Measurements from ENCODE around the gene CYTH1. TPM values are rescaled to one million over a fixed set of nuclear protein-coding genes. Genes with fewer than 3 reads are reported as not detected.
A peak's percentile ranks its signal among the peaks of the same experiment; 100 is the strongest.

Gene CYTH1
- total and polyA plus RNA-seq, 2 donors (not counting 1 experiment from before 2014, with no cell fraction given) = 255 to 353 TPM

GRCh38 chr17:78781104-78781892 is 775 bp downstream of the CYTH1 start:
- Histone ChIP-seq H4K20me1 (ENCODE audit: control insufficient read depth, insufficient read depth, low read length, poor library complexity, severe bottlenecking) (no peaks in the 10 kb centered on the region), H3K36me3 (replicated peaks in 1 of 2; ENCODE audit: control extremely low read depth in 1 of 2, control insufficient read depth in 1 of 2, extremely low read depth in 1 of 2, insufficient read depth in 2 of 2, low read length in 1 of 2) (peaks cover 0 to 4% of the 10 kb centered on the region in 2 experiments), H3K4me3 (ENCODE audit: control extremely low read depth in 1 of 5, extremely low read depth in 1 of 5, insufficient read depth in 1 of 5, low read depth in 2 of 5, low read length in 4 of 5) (peak overlapping the region; percentile 73 to 95 (median 89)), H3K9me3 (ENCODE audit: control extremely low read depth in 1 of 3, control insufficient read depth in 2 of 3, insufficient read depth in 1 of 3, low read length in 2 of 3) (no peaks in the 10 kb centered on the region), H2AFZ (ENCODE audit: insufficient read depth, low read depth, low read length, poor library complexity, severe bottlenecking) (peak overlapping the region; percentile 38), H3K4me2 (replicated peaks; ENCODE audit: low read depth, low read length, poor library complexity, severe bottlenecking) (peak overlapping the region; percentile 73), H3K27me3 (replicated peaks in 1 of 4; ENCODE audit: control extremely low read depth in 1 of 4, control insufficient read depth in 3 of 4, insufficient read depth in 4 of 4, low read length in 3 of 4) (no peaks in the 10 kb centered on the region), H3K9ac (ENCODE audit: low read length) (peak overlapping the region; percentile 90), H3K27ac (ENCODE audit: low read length in 2 of 2) (peak overlapping the region; percentile 86 to 88), H3K4me1 (ENCODE audit: control insufficient read depth in 2 of 2, insufficient read depth in 2 of 2, low read length in 2 of 2) (peaks cover 37 to 50% of the 10 kb centered on the region in 2 donors), H3K79me2 (ENCODE audit: control insufficient read depth, insufficient read depth, low read length) (peaks cover 62% of the 10 kb centered on the region)
- CTCF ChIA-PET = interaction anchor here (1.2 to 2.4 kb wide), 5 partner anchors 18 to 72 kb away, joined by 3 to 13 read pairs (median 5); no protein-coding TSS in a partner anchor
- DNase-seq (peak; percentile 70), ATAC-seq (ENCODE audit: low read depth) (peak; percentile 2)
- POLR2A ChIA-PET = interaction anchor here (0.6 to 1.9 kb wide), 10 partner anchors 9 to 266 kb away, joined by 3 to 10 read pairs (median 6); no protein-coding TSS in a partner anchor
- under 1% methylated on average over 63 of the region's 68 CpGs for WGBS (ENCODE audit: insufficient coverage)
- H3K27ac Mint-ChIP-seq = peak overlapping the region; percentile 96
- intact Hi-C loops (cut with micrococcal nuclease) = loop anchor here (5.0 kb wide), 1 partner anchor 74 kb away; no protein-coding TSS in a partner anchor
- no peaks in the 10 kb centered on the region for H3K9me3 Mint-ChIP-seq (ENCODE audit: insufficient read depth)
- no peak for TF ChIP-seq EZH2 (IDR thresholded peaks at IDR 0.05; ENCODE audit: borderline replicate concordance, insufficient read depth, low read depth, low read length, poor library complexity, severe bottlenecking)
- TF ChIP-seq CTCF (IDR thresholded peaks at IDR 0.05) = no peak
- no peaks in the 10 kb centered on the region for H3K27me3 Mint-ChIP-seq
- H3K4me1 Mint-ChIP-seq = peaks cover 37% of the 10 kb centered on the region
- H3K4me3 Mint-ChIP-seq = peak overlapping the region; percentile 85

Data from B cell (primary cell).